Stimulated activated CD8-positive, alpha-beta memory T cell treated with anti-CD3 and anti-CD28 coated beads, Interleukin-7, amount 100 ng/mL, for 24 hours (primary cell): ENCODE data around the gene DLG2.

Source experiments
- DNase-seq: peaks from one replicate; pipeline ENCODE4 v3.0.0-alpha.2; 2020; ENCODE audit warnings: low read depth

Gene DLG2

GRCh38 chr11:84260862-84261261, 1366.3 kb downstream of the DLG2 start:
- no peak for DNase-seq

GRCh38 chr11:84256618-84257017, 1370.5 kb downstream of the DLG2 start:
- no peak for DNase-seq

- DNase-seq: no peak
Observed at GRCh38 chr11:84255483-84255882, 1371.7 kb downstream of the DLG2 start.

GRCh38 chr11:84250834-84251613, 1376.1 kb downstream of the DLG2 start:
- DNase-seq: no peak

GRCh38 chr11:84249344-84250135, 1377.6 kb downstream of the DLG2 start:
- DNase-seq: no peak

- DNase-seq: no peak
Observed at GRCh38 chr11:84247926-84248325, 1379.2 kb downstream of the DLG2 start.

- DNase-seq: no peak
Observed at GRCh38 chr11:84247129-84247528, 1380.0 kb downstream of the DLG2 start.

- no peak for DNase-seq
Observed at GRCh38 chr11:84243629-84244263, 1383.4 kb downstream of the DLG2 start.

GRCh38 chr11:84241343-84242131, 1385.6 kb downstream of the DLG2 start:
- no peak for DNase-seq

GRCh38 chr11:84240847-84241246, 1386.3 kb downstream of the DLG2 start:
- DNase-seq: no peak

GRCh38 chr11:84236436-84236835, 1390.7 kb downstream of the DLG2 start:
- no peak for DNase-seq

GRCh38 chr11:84234462-84235202, 1392.5 kb downstream of the DLG2 start:
- DNase-seq: no peak

GRCh38 chr11:84234011-84234410, 1393.1 kb downstream of the DLG2 start:
- DNase-seq: no peak

GRCh38 chr11:84232511-84232910, 1394.6 kb downstream of the DLG2 start:
- DNase-seq: no peak

- no peak for DNase-seq
Observed at GRCh38 chr11:84230402-84230801, 1396.7 kb downstream of the DLG2 start.

GRCh38 chr11:84227970-84228665, 1399.0 kb downstream of the DLG2 start:
- DNase-seq: no peak

GRCh38 chr11:84224042-84224441, 1403.1 kb downstream of the DLG2 start:
- DNase-seq: no peak

GRCh38 chr11:84218318-84218717, 1408.8 kb downstream of the DLG2 start:
- no peak for DNase-seq

- no peak for DNase-seq
Observed at GRCh38 chr11:84215672-84216071, 1411.5 kb downstream of the DLG2 start.

- no peak for DNase-seq
Observed at GRCh38 chr11:84214557-84214956, 1412.6 kb downstream of the DLG2 start.
